K562 (cell line): ENCODE results near the gene EFHC1. TPM values are rescaled to one million over a fixed set of nuclear protein-coding genes. Genes with fewer than 3 reads are reported as not detected.

ENCODE experiments used
- CHD1 ChIP-seq: fragments of 200-600 bp; sonication (generic); IDR thresholded peaks from one replicate; pipeline ENCODE4 v1.6.1; 2012; ENCODE audit warnings: mild to moderate bottlenecking, moderate library complexity, low read length, inconsistent platforms
- FOS ChIP-seq: IDR thresholded peaks from 3 replicates; pipeline ENCODE4 v1.6.1; 2011; ENCODE audit not compliant: insufficient read length; ENCODE audit errors: extremely low read depth
- FOSL1 ChIP-seq: fragments of 200-800 bp; sonication (Bioruptor generic); conservative IDR thresholded peaks from 2 replicates; pipeline ENCODE4 v1.6.1; 2016; ENCODE audit warnings: missing genetic modification characterization, missing compliant biosample characterization
- HSF4 ChIP-seq: fragments of 250-450 bp; sonication (Bioruptor Pico); IDR thresholded peaks from 2 replicates; pipeline ENCODE4 v2.1.2; 2022; ENCODE audit warnings: mild to moderate bottlenecking, moderate library complexity, borderline replicate concordance
- NFE2 ChIP-seq: IDR thresholded peaks from 2 replicates; pipeline ENCODE4 v1.6.1; 2014; ENCODE audit warnings: antibody characterized with exemption, low read depth
- NFIC ChIP-seq: fragments of 450-650 bp; IDR thresholded peaks from 2 replicates; pipeline ENCODE4 v1.6.1; 2017; ENCODE audit warnings: mild to moderate bottlenecking, inconsistent platforms
- POLR2A ChIP-seq: fragments of 450-650 bp; conservative IDR thresholded peaks from 2 replicates; pipeline ENCODE4 v1.6.1; 2016
- RAD21 ChIP-seq, 2 experiments: fragments of 250-450 bp in 1 of 2; fragments of 450-650 bp in 1 of 2; sonication (Bioruptor Pico) in 1 of 2; formaldehyde crosslinking in 1 of 2; IDR thresholded peaks in 1 of 2; conservative IDR thresholded peaks in 1 of 2; 2 replicates each; pipeline versions ENCODE4 v1.4.0 to v1.8.0; 2020 to 2022; ENCODE audit warnings: mild to moderate bottlenecking in 2 of 2, moderate library complexity in 1 of 2
- RBFOX2 ChIP-seq: fragments of 200-400 bp; formaldehyde crosslinking; IDR thresholded peaks from 2 replicates; pipeline ENCODE4 v1.6.1; 2017; ENCODE audit warnings: low read depth, mild to moderate bottlenecking, low read length, moderate library complexity
- SETDB1 ChIP-seq: IDR thresholded peaks from one replicate; pipeline ENCODE4 v1.6.1; 2012; ENCODE audit warnings: low read length, control low read depth, inconsistent platforms
- SNIP1 ChIP-seq: fragments of 450-650 bp; IDR thresholded peaks from 2 replicates; pipeline ENCODE4 v1.7.1; 2017; ENCODE audit warnings: low read depth, mild to moderate bottlenecking
- STAG1 ChIP-seq: sonication (generic); formaldehyde crosslinking; IDR thresholded peaks from 2 replicates; pipeline ENCODE4 v1.5.0; 2020; ENCODE audit warnings: missing genetic modification reagents, borderline replicate concordance
- TBP ChIP-seq: optimal IDR thresholded peaks from 2 replicates; pipeline ENCODE3; 2011; ENCODE audit warnings: low read depth, low read length, improper control_type of control experiment
- TEAD4 ChIP-seq, 2 experiments: sonication (generic) in 1 of 2; formaldehyde crosslinking in 1 of 2; IDR thresholded peaks; 2 replicates each; pipeline versions ENCODE4 v1.6.1 to v1.8.0; 2012 to 2022; ENCODE audit warnings: borderline replicate concordance in 1 of 2, inconsistent platforms in 1 of 2, low read length in 1 of 2, mild to moderate bottlenecking in 1 of 2, missing genetic modification reagents in 1 of 2
- ZFX ChIP-seq: sonication (generic); formaldehyde crosslinking; IDR thresholded peaks from 2 replicates; pipeline ENCODE4 v1.8.0; 2022; ENCODE audit warnings: mild to moderate bottlenecking, missing genetic modification reagents, moderate library complexity
- ZNF780A ChIP-seq: fragments of 250-450 bp; sonication (Bioruptor Pico); IDR thresholded peaks from 2 replicates; pipeline ENCODE4 v1.5.0; 2021; ENCODE audit warnings: mild to moderate bottlenecking
- polyA plus RNA-seq, 8 experiments: library from polyadenylated mRNA; depleted of rRNA in 4 of 8; stranded (reverse) in 5 of 8; unstranded in 3 of 8; fragments of >200 nt; fragmentation: Nextera tagmentation in 2 of 8; fragmentation: Illumina TruSeq in 1 of 8; extraction: Ambion mirVana in 2 of 8; extraction: Trizol in 1 of 8; gene quantifications; 2 replicates each; pipeline versions ENCODE4 v1.2.1 to v1.2.3, GENCODE V29; 2011 to 2014; ENCODE audit warnings: inconsistent platforms in 1 of 8, missing spikeins in 1 of 8
- total RNA-seq, 7 experiments: library from RNA; depleted of rRNA in 6 of 7; stranded (reverse); fragments of >200 nt in 6 of 7; fragmentation: Illumina TruSeq in 2 of 7; extraction: Trizol in 2 of 7; gene quantifications; 2 replicates each; pipeline versions ENCODE4 v1.2.1 to v1.2.3, GENCODE V29; 2011 to 2021; ENCODE audit warnings: low replicate concordance in 1 of 7
- TF ChIP-seq, protein P1 (sequence below): fragments of 250-450 bp; sonication (Bioruptor Pico); IDR thresholded peaks from 2 replicates; pipeline ENCODE4 v1.5.0; 2021; ENCODE audit warnings: mild to moderate bottlenecking, borderline replicate concordance
- TF ChIP-seq, protein P2 (sequence below): fragments of 250-450 bp; sonication (Bioruptor Pico); IDR thresholded peaks from 2 replicates; pipeline ENCODE4 v1.5.0; 2020; ENCODE audit warnings: mild to moderate bottlenecking, borderline replicate concordance
- TF ChIP-seq, protein P3 (sequence below), 2 experiments: fragments of 450-650 bp in 1 of 2; sonication (generic) in 1 of 2; formaldehyde crosslinking in 1 of 2; IDR thresholded peaks in 1 of 2; conservative IDR thresholded peaks in 1 of 2; 2 replicates each; pipeline versions ENCODE4 v1.6.1 to v1.8.1; 2016 to 2023; ENCODE audit warnings: mild to moderate bottlenecking in 2 of 2, moderate library complexity in 2 of 2, inconsistent platforms in 1 of 2, missing genetic modification reagents in 1 of 2
- TF ChIP-seq, protein P4 (sequence below): fragments of 450-650 bp; formaldehyde crosslinking; IDR thresholded peaks from 2 replicates; pipeline ENCODE4 v1.4.0; 2022; ENCODE audit warnings: missing genetic modification characterization
- TF ChIP-seq, protein P5 (sequence below): conservative IDR thresholded peaks from 2 replicates; pipeline ENCODE4 v1.6.1; 2011; ENCODE audit warnings: low read depth, mild to moderate bottlenecking, low read length; ENCODE audit not compliant: control insufficient read depth

EFHC1 gene
- total and polyA plus RNA-seq, 9 of the 15 experiments (the other 6 are each of a cell fraction or from before 2014, with no cell fraction given), result 9.5 to 31.0 (median 14.9) TPM

DNA sequence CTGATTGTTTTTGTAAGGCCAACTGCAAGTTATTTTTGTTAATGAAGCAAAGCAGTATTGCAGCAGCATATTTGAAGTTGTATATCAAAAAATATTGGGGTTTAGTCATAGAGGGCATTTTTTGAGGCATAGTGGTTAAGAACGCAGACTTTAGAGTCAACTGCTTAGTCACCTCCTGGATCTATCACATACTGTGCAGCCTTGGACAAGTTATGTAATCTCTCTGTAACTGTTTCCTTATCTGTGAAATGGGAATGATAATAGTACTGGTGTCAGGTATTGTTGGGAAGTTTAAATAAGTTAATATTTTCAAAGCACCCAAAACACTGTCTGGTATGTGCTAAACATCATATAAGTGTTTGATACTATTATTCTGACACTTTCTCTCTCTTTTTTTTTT, 27.2 kb upstream of the EFHC1 start (continued):
- TF ChIP-seq, protein P1, sequence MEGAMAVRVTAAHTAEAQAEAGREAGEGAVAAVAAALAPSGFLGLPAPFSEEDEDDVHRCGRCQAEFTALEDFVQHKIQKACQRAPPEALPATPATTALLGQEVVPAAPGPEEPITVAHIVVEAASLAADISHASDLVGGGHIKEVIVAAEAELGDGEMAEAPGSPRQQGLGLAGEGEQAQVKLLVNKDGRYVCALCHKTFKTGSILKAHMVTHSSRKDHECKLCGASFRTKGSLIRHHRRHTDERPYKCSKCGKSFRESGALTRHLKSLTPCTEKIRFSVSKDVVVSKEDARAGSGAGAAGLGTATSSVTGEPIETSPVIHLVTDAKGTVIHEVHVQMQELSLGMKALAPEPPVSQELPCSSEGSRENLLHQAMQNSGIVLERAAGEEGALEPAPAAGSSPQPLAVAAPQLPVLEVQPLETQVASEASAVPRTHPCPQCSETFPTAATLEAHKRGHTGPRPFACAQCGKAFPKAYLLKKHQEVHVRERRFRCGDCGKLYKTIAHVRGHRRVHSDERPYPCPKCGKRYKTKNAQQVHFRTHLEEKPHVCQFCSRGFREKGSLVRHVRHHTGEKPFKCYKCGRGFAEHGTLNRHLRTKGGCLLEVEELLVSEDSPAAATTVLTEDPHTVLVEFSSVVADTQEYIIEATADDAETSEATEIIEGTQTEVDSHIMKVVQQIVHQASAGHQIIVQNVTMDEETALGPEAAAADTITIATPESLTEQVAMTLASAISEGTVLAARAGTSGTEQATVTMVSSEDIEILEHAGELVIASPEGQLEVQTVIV (CRISPR knock-in tag), result no peak
- TF ChIP-seq TBP (no peak), NFIC (0 out of 2 replicates have a peak, but pooled peaks have one; percentile 10), TEAD4 (IDR thresholded peaks at IDR 0.05; ENCODE audit: low read length) (0 out of 2 replicates have a peak, but pooled peaks have one; percentile 38), TEAD4 (CRISPR knock-in tag; IDR thresholded peaks at IDR 0.05; ENCODE audit: borderline replicate concordance) (no peak), SNIP1 (no peak), FOSL1 (tag) (peak; percentile 30; the same call in 1 of the 2 replicates), CHD1 (no peak), FOS (no peak), SETDB1 (no peak), ZNF780A (CRISPR knock-in tag) (no peak), ZFX (no peak), RAD21 (CRISPR knock-in tag; conservative IDR thresholded peaks at IDR 0.05 in 1 of 2, IDR thresholded peaks at IDR 0.05 in 1 of 2) (no peak), RBFOX2 (no peak), POLR2A (no peak), HSF4 (CRISPR knock-in tag) (no peak), NFE2 (peak; percentile 60; the same call in 1 of the 2 replicates), STAG1 (CRISPR knock-in tag) (no peak)
- TF ChIP-seq, protein P2, sequence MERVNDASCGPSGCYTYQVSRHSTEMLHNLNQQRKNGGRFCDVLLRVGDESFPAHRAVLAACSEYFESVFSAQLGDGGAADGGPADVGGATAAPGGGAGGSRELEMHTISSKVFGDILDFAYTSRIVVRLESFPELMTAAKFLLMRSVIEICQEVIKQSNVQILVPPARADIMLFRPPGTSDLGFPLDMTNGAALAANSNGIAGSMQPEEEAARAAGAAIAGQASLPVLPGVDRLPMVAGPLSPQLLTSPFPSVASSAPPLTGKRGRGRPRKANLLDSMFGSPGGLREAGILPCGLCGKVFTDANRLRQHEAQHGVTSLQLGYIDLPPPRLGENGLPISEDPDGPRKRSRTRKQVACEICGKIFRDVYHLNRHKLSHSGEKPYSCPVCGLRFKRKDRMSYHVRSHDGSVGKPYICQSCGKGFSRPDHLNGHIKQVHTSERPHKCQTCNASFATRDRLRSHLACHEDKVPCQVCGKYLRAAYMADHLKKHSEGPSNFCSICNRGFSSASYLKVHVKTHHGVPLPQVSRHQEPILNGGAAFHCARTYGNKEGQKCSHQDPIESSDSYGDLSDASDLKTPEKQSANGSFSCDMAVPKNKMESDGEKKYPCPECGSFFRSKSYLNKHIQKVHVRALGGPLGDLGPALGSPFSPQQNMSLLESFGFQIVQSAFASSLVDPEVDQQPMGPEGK (CRISPR knock-in tag), result no peak
- TF ChIP-seq, protein P3, sequence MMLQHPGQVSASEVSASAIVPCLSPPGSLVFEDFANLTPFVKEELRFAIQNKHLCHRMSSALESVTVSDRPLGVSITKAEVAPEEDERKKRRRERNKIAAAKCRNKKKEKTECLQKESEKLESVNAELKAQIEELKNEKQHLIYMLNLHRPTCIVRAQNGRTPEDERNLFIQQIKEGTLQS (IDR thresholded peaks at IDR 0.05), result no peak
- TF ChIP-seq, protein P3 (CRISPR knock-in tag; conservative IDR thresholded peaks at IDR 0.05), result no peak
- TF ChIP-seq, protein P4, sequence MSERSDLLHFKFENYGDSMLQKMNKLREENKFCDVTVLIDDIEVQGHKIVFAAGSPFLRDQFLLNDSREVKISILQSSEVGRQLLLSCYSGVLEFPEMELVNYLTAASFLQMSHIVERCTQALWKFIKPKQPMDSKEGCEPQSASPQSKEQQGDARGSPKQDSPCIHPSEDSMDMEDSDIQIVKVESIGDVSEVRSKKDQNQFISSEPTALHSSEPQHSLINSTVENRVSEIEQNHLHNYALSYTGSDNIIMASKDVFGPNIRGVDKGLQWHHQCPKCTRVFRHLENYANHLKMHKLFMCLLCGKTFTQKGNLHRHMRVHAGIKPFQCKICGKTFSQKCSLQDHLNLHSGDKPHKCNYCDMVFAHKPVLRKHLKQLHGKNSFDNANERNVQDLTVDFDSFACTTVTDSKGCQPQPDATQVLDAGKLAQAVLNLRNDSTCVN (CRISPR knock-in tag), result no peak
- TF ChIP-seq, protein P5, sequence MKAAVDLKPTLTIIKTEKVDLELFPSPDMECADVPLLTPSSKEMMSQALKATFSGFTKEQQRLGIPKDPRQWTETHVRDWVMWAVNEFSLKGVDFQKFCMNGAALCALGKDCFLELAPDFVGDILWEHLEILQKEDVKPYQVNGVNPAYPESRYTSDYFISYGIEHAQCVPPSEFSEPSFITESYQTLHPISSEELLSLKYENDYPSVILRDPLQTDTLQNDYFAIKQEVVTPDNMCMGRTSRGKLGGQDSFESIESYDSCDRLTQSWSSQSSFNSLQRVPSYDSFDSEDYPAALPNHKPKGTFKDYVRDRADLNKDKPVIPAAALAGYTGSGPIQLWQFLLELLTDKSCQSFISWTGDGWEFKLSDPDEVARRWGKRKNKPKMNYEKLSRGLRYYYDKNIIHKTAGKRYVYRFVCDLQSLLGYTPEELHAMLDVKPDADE, result no peak
